Vein endothelial cell (primary cell): ENCODE results near the gene GPALPP1. TPM values are rescaled to one million over a fixed set of nuclear protein-coding genes. Genes with fewer than 3 reads are reported as not detected.

Experiments used
- small RNA-seq: library from RNA; depleted of rRNA; stranded (forward); fragments of <200 nt; gene quantifications from one replicate; pipeline ENCODE3, GENCODE V24; 2012
- total RNA-seq: library from RNA; depleted of rRNA; stranded (reverse); fragments of >200 nt; gene quantifications from 2 replicates; pipeline ENCODE4 v1.2.3, GENCODE V29; 2012

GPALPP1 gene, protein sequence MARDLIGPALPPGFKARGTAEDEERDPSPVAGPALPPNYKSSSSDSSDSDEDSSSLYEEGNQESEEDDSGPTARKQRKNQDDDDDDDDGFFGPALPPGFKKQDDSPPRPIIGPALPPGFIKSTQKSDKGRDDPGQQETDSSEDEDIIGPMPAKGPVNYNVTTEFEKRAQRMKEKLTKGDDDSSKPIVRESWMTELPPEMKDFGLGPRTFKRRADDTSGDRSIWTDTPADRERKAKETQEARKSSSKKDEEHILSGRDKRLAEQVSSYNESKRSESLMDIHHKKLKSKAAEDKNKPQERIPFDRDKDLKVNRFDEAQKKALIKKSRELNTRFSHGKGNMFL
- 26.1 and 31.6 TPM in 2 replicates for total RNA-seq

DNA sequence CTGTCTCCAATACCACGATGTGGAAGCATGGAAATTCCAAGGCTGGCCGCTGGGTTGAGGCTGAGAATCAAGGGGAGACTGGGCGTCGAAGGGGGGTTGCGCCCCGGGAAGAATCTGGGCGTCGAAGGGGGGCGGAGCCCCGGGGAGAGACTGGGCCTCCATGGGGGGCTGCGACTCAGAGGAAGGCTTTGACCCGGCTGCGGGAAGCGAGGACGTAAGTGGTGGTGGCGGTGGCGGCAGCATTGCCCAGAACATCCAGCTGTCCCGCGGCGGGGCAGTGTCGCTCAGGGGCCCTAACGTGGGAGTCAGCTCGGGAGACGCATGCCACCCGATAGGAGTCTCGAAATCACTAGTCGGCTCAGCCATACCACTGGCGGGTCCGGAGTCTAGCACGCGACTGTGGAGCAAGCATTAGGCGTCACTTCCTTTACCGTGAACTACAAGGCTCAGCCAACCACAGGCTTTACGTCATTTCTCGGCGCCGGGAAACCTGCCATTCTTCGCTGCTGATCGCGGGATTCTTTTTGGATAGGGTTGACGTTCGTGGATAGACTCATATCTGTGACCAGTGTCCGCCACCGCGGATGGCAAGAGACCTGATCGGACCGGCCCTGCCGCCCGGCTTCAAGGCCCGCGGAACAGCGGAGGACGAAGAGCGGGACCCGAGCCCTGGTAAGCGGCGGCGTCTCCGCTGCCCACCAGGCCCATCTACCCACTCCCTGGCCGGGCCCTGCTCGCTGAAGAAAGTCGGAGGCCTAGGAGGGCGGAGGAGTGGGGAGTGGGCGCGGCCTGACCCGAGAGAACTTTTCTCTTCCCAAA is at the start of gene GPALPP1, which contains the start of gene NUFIP1:
Gene GPALPP1, plus strand, starts transcription at position 468 of the 819 bp plus-strand sequence. Its CDS starts 117 bp downstream, at position 585.
Gene NUFIP1, minus strand, starts transcription at position 401 of the 819 bp plus-strand sequence. Its CDS starts 35 bp downstream, at position 366.

Small RNA genes lying within 50 kb of the gene (small RNA-seq; reads per million reads assigned to genes)
- not detected for gene RN7SL49P

Other genes with a start within 250 kb of the GPALPP1 start
- gene NUFIP1, start 67 bp upstream of the GPALPP1 start, total RNA-seq = 3.0 and 3.6 TPM in 2 replicates
- gene GTF2F2, start 131.0 kb downstream of the GPALPP1 start, total RNA-seq = 21.9 and 22.1 TPM in 2 replicates
- gene KCTD4, start 211.5 kb downstream of the GPALPP1 start, total RNA-seq = not detected in 2 replicates